IPS-NIHi7 (cell line): ENCODE results near the gene FAM131A.

ENCODE experiments used
- DNase-seq: peaks from one replicate; pipeline ENCODE4 v3.0.0; 2012; ENCODE audit warnings: mixed read lengths; ENCODE audit errors: extremely low spot score

The FAM131A gene

GRCh38 chr3:184316792-184317191 is 20.6 kb upstream of the FAM131A start:
- DNase-seq = no peak

GRCh38 chr3:184317201-184317600 is 20.2 kb upstream of the FAM131A start:
- DNase-seq = no peak

- no peak for DNase-seq
These were observed 17.3 kb upstream of the FAM131A start for GRCh38 chr3:184320104-184320445.

- DNase-seq = no peak
These were observed 15.7 kb upstream of the FAM131A start for GRCh38 chr3:184321666-184322065.

GRCh38 chr3:184322731-184323487 is 14.5 kb upstream of the FAM131A start:
- no peak for DNase-seq

- DNase-seq = no peak
These were observed 13.7 kb upstream of the FAM131A start for GRCh38 chr3:184323696-184324095.

GRCh38 chr3:184325269-184325668 is 12.1 kb upstream of the FAM131A start:
- no peak for DNase-seq

GRCh38 chr3:184325715-184326369 is 11.6 kb upstream of the FAM131A start:
- DNase-seq = no peak

- no peak for DNase-seq
These were observed 10.2 kb upstream of the FAM131A start for GRCh38 chr3:184327171-184327570.

- no peak for DNase-seq
These were observed 8.9 kb upstream of the FAM131A start for GRCh38 chr3:184328516-184328915.

- no peak for DNase-seq
These were observed 4.9 kb upstream of the FAM131A start for GRCh38 chr3:184332370-184333090.

GRCh38 chr3:184333190-184333589 is 4.2 kb upstream of the FAM131A start:
- no peak for DNase-seq

GRCh38 chr3:184333700-184334099 is 3.7 kb upstream of the FAM131A start:
- DNase-seq = no peak

- no peak for DNase-seq
These were observed 2.8 kb upstream of the FAM131A start for GRCh38 chr3:184334470-184335158.

GRCh38 chr3:184335291-184335660 is 2.1 kb upstream of the FAM131A start:
- DNase-seq = peak; percentile 24

GRCh38 chr3:184335661-184336546 is 1.5 kb upstream of the FAM131A start:
- DNase-seq = peak; percentile 90

GRCh38 chr3:184336547-184337398 is 627 bp upstream of the FAM131A start:
- no peak for DNase-seq

GRCh38 chr3:184337981-184338380 is 581 bp downstream of the FAM131A start:
- no peak for DNase-seq

GRCh38 chr3:184338511-184338945 is 1.1 kb downstream of the FAM131A start:
- DNase-seq = peak; percentile 90

GRCh38 chr3:184339001-184339400 is 1.6 kb downstream of the FAM131A start:
- no peak for DNase-seq
